Activated naive CD8-positive, alpha-beta T cell (primary cell): ENCODE data around the gene ZIC3.

Experiments
- H3K27ac Mint-ChIP-seq: one replicate; pipeline ENCODE4 v1.8.0; 2021; ENCODE audit warnings: mixed read lengths
- H3K27me3 Mint-ChIP-seq: one replicate; pipeline ENCODE4 v1.8.0; 2021; ENCODE audit warnings: mixed read lengths
- H3K36me3 Mint-ChIP-seq: one replicate; pipeline ENCODE4 v1.8.0; 2021; ENCODE audit warnings: mixed read lengths
- H3K4me1 Mint-ChIP-seq: one replicate; pipeline ENCODE4 v1.8.0; 2021; ENCODE audit warnings: low read depth, mixed read lengths
- H3K4me3 Mint-ChIP-seq: one replicate; pipeline ENCODE4 v1.8.0; 2021; ENCODE audit warnings: mild to moderate bottlenecking, mixed read lengths
- H3K9me3 Mint-ChIP-seq: one replicate; pipeline ENCODE4 v1.8.0; 2021; ENCODE audit warnings: low read depth, mixed read lengths

ZIC3 gene

GRCh38 chrX:137566746-137567679, 1.1 kb downstream of the ZIC3 start:
- H3K27ac Mint-ChIP-seq: no peak overlapping the region
- H3K9me3 Mint-ChIP-seq: no peaks in the 10 kb centered on the region
- peak overlapping the region; percentile 79 for H3K4me3 Mint-ChIP-seq
- H3K4me1 Mint-ChIP-seq: peaks cover 24% of the 10 kb centered on the region
- no peaks in the 10 kb centered on the region for H3K36me3 Mint-ChIP-seq
- peaks cover 28% of the 10 kb centered on the region for H3K27me3 Mint-ChIP-seq

- Mint-ChIP-seq H3K4me1 (peaks cover 24% of the 10 kb centered on the region), H3K9me3 (no peaks in the 10 kb centered on the region), H3K36me3 (no peaks in the 10 kb centered on the region), H3K4me3 (peak overlapping the region; percentile 79), H3K27me3 (peaks cover 34% of the 10 kb centered on the region), H3K27ac (no peak overlapping the region)
Measured at GRCh38 chrX:137567682-137568232, 1.8 kb downstream of the ZIC3 start.

- Mint-ChIP-seq H3K27me3 (peaks cover 33% of the 10 kb centered on the region), H3K27ac (no peak overlapping the region), H3K9me3 (no peaks in the 10 kb centered on the region), H3K36me3 (no peaks in the 10 kb centered on the region), H3K4me3 (peak overlapping the region; percentile 42), H3K4me1 (peaks cover 24% of the 10 kb centered on the region)
Measured at GRCh38 chrX:137568741-137569469, 3.0 kb downstream of the ZIC3 start.

GRCh38 chrX:137569470-137569891, 3.6 kb downstream of the ZIC3 start:
- Mint-ChIP-seq H3K4me3 (no peak overlapping the region), H3K36me3 (no peaks in the 10 kb centered on the region), H3K9me3 (no peaks in the 10 kb centered on the region), H3K27me3 (peaks cover 31% of the 10 kb centered on the region), H3K27ac (no peak overlapping the region), H3K4me1 (peaks cover 22% of the 10 kb centered on the region)

- Mint-ChIP-seq H3K4me3 (no peak overlapping the region), H3K4me1 (peaks cover 6% of the 10 kb centered on the region), H3K27ac (no peak overlapping the region), H3K27me3 (peaks cover 30% of the 10 kb centered on the region), H3K36me3 (no peaks in the 10 kb centered on the region), H3K9me3 (no peaks in the 10 kb centered on the region)
Measured at GRCh38 chrX:137573324-137574101, 7.6 kb downstream of the ZIC3 start.

GRCh38 chrX:137574102-137574783, 8.3 kb downstream of the ZIC3 start:
- Mint-ChIP-seq H3K27me3 (peaks cover 29% of the 10 kb centered on the region), H3K9me3 (no peaks in the 10 kb centered on the region), H3K36me3 (no peaks in the 10 kb centered on the region), H3K4me1 (peaks cover 2% of the 10 kb centered on the region), H3K27ac (no peak overlapping the region), H3K4me3 (no peak overlapping the region)

- H3K4me3 Mint-ChIP-seq: no peak overlapping the region
- H3K4me1 Mint-ChIP-seq: peaks cover under 1% of the 10 kb centered on the region
- H3K27ac Mint-ChIP-seq: no peak overlapping the region
- H3K9me3 Mint-ChIP-seq: no peaks in the 10 kb centered on the region
- H3K36me3 Mint-ChIP-seq: no peaks in the 10 kb centered on the region
- peaks cover 28% of the 10 kb centered on the region for H3K27me3 Mint-ChIP-seq
Measured at GRCh38 chrX:137574784-137575293, 8.9 kb downstream of the ZIC3 start.

- Mint-ChIP-seq H3K27ac (no peak overlapping the region), H3K9me3 (no peaks in the 10 kb centered on the region), H3K36me3 (no peaks in the 10 kb centered on the region), H3K4me1 (no peaks in the 10 kb centered on the region), H3K4me3 (no peak overlapping the region), H3K27me3 (peaks cover 22% of the 10 kb centered on the region)
Measured at GRCh38 chrX:137575596-137576255, 9.8 kb downstream of the ZIC3 start.

- Mint-ChIP-seq H3K9me3 (no peaks in the 10 kb centered on the region), H3K27ac (no peak overlapping the region), H3K4me1 (no peaks in the 10 kb centered on the region), H3K27me3 (peaks cover 4% of the 10 kb centered on the region), H3K4me3 (no peak overlapping the region), H3K36me3 (no peaks in the 10 kb centered on the region)
Measured at GRCh38 chrX:137587151-137587550, 21.2 kb downstream of the ZIC3 start.

DNA sequence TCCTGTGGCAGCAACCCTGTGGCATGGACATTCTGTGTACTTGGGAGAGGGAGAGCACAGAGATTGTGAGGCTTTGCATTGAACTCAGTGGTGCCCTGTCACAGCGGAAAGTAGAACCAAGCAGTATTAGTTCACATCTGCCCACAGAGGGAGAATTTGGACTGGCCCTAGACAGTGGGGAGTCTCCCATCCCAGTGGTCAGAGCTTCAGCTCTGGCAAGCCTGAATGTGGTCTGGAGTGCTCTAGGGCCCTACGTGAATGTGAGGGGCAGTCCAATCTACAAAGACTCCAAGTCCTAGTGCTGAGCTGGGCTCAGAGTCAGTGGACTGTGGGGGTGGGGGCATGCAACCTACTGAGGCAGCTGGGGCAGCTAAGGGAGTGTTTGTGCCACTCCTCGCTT, 34.8 kb downstream of the ZIC3 start:
- Mint-ChIP-seq H3K4me3 (no peak overlapping the region), H3K4me1 (no peaks in the 10 kb centered on the region), H3K27ac (no peak overlapping the region), H3K36me3 (no peaks in the 10 kb centered on the region), H3K9me3 (no peaks in the 10 kb centered on the region), H3K27me3 (peaks cover 1% of the 10 kb centered on the region)
